Measurements from ENCODE around the gene P2RY11. TPM values are rescaled to one million over a fixed set of nuclear protein-coding genes. Genes with fewer than 3 reads are reported as not detected.

Gene P2RY11
- total RNA-seq, 2 donors from 2014 or later = 9.2 to 20.8 TPM

- TF ChIP-seq, protein P1, sequence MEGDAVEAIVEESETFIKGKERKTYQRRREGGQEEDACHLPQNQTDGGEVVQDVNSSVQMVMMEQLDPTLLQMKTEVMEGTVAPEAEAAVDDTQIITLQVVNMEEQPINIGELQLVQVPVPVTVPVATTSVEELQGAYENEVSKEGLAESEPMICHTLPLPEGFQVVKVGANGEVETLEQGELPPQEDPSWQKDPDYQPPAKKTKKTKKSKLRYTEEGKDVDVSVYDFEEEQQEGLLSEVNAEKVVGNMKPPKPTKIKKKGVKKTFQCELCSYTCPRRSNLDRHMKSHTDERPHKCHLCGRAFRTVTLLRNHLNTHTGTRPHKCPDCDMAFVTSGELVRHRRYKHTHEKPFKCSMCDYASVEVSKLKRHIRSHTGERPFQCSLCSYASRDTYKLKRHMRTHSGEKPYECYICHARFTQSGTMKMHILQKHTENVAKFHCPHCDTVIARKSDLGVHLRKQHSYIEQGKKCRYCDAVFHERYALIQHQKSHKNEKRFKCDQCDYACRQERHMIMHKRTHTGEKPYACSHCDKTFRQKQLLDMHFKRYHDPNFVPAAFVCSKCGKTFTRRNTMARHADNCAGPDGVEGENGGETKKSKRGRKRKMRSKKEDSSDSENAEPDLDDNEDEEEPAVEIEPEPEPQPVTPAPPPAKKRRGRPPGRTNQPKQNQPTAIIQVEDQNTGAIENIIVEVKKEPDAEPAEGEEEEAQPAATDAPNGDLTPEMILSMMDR (IDR thresholded peaks at IDR 0.05) = no peak
- TF ChIP-seq POLR2A (IDR thresholded peaks at IDR 0.05) (no peak), POLR2AphosphoS5 (IDR thresholded peaks at IDR 0.05) (no peak)
- no peak for DNase-seq (ENCODE audit: low spot score)
- peaks cover 16 to 18% of the 10 kb centered on the region in 2 donors for H3K36me3 ChIP-seq
- WGBS = 91% methylated on average over 38 of the region's 38 CpGs
- no peak overlapping the region for H3K4me3 ChIP-seq
- no peak overlapping the region for H3K27ac ChIP-seq
- H3K4me1 ChIP-seq (replicated peaks) = no peaks in the 10 kb centered on the region
- no peaks in the 10 kb centered on the region for H3K27me3 ChIP-seq (replicated peaks; ENCODE audit: insufficient read depth)
- H3K9me3 ChIP-seq = no peaks in the 10 kb centered on the region
- intact Hi-C loops (cut with DNase I) = no loop called here
Measured at GRCh38 chr19:10137751-10138682, 26.5 kb downstream of the P2RY11 start.

- Histone ChIP-seq H3K4me1 (replicated peaks) (no peaks in the 10 kb centered on the region), H3K36me3 (peaks cover 11 to 16% of the 10 kb centered on the region in 2 donors), H3K27me3 (replicated peaks; ENCODE audit: insufficient read depth) (no peaks in the 10 kb centered on the region), H3K4me3 (no peak overlapping the region), H3K27ac (no peak overlapping the region), H3K9me3 (no peaks in the 10 kb centered on the region)
- intact Hi-C loops (cut with DNase I) = no loop called here
- 89% methylated on average over 22 of the region's 27 CpGs for WGBS
- DNase-seq (ENCODE audit: low spot score) = no peak
- TF ChIP-seq, protein P1 (IDR thresholded peaks at IDR 0.05) = no peak
- no peak for TF ChIP-seq POLR2A (IDR thresholded peaks at IDR 0.05)
- TF ChIP-seq POLR2AphosphoS5 (IDR thresholded peaks at IDR 0.05) = no peak
Measured at GRCh38 chr19:10138879-10139795, 27.6 kb downstream of the P2RY11 start.

DNA sequence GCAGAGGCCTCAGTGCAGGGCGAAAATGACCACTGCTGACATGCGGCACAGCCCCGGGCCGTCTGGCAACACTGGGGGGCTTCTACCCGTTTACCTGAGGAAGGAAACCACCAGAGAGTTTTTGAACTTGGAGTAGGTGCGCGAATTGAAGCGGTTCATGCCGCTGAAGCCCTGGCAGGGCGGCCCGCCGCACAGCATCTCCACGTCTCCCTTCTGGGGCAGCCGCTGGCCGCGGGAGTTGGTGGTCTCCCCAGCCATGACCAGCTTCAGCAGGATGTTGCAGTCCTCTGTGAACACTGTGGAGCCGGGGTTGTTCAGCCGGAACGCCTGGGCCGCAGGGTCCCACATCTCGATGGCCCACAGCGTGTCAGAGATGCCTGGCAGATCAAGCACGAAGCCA is 28.5 kb downstream of the P2RY11 start:
- Histone ChIP-seq H3K27ac (no peak overlapping the region), H3K4me3 (no peak overlapping the region), H3K36me3 (peaks cover 11 to 16% of the 10 kb centered on the region in 2 donors), H3K9me3 (no peaks in the 10 kb centered on the region), H3K4me1 (replicated peaks) (no peaks in the 10 kb centered on the region), H3K27me3 (replicated peaks; ENCODE audit: insufficient read depth) (no peaks in the 10 kb centered on the region)
- no peak for TF ChIP-seq POLR2A (IDR thresholded peaks at IDR 0.05)
- intact Hi-C loops (cut with DNase I) = no loop called here
- no peak for DNase-seq (ENCODE audit: low spot score)
- WGBS = 95% methylated on average over 23 of the region's 23 CpGs

- H3K27me3 ChIP-seq (replicated peaks; ENCODE audit: insufficient read depth) = no peaks in the 10 kb centered on the region
- H3K36me3 ChIP-seq = peaks cover 11 to 26% of the 10 kb centered on the region in 2 donors
- intact Hi-C loops (cut with DNase I) = no loop called here
- no peaks in the 10 kb centered on the region for H3K9me3 ChIP-seq
- TF ChIP-seq POLR2AphosphoS5 (IDR thresholded peaks at IDR 0.05) (no peak), POLR2A (IDR thresholded peaks at IDR 0.05) (no peak)
- TF ChIP-seq, protein P1 (IDR thresholded peaks at IDR 0.05) = no peak
- no peak overlapping the region for H3K27ac ChIP-seq
- 85% methylated on average over 13 of the region's 13 CpGs for WGBS
- H3K4me1 ChIP-seq (replicated peaks) = no peaks in the 10 kb centered on the region
- no peak overlapping the region for H3K4me3 ChIP-seq
- no peak for DNase-seq (ENCODE audit: low spot score)
Measured at GRCh38 chr19:10141479-10141878, 30.0 kb downstream of the P2RY11 start.

GRCh38 chr19:10141973-10142372 is 30.5 kb downstream of the P2RY11 start:
- Histone ChIP-seq H3K9me3 (no peaks in the 10 kb centered on the region), H3K36me3 (peaks cover 11 to 26% of the 10 kb centered on the region in 2 donors), H3K27me3 (replicated peaks; ENCODE audit: insufficient read depth) (no peaks in the 10 kb centered on the region), H3K4me1 (replicated peaks) (no peaks in the 10 kb centered on the region), H3K27ac (no peak overlapping the region), H3K4me3 (no peak overlapping the region)
- no peak for DNase-seq (ENCODE audit: low spot score)
- TF ChIP-seq, protein P1 (IDR thresholded peaks at IDR 0.05) = no peak
- TF ChIP-seq POLR2A (IDR thresholded peaks at IDR 0.05) (no peak), POLR2AphosphoS5 (IDR thresholded peaks at IDR 0.05) (no peak)
- 96% methylated on average over 18 of the region's 18 CpGs for WGBS
- intact Hi-C loops (cut with DNase I) = no loop called here
